GM21619 (cell line): ENCODE measurements around the gene APPL1.
"Not testable (repeated sequence)": the region's sequence is repeated elsewhere in the genome, so short reads cannot be mapped to it uniquely, and the experiment has no call there.

Experiments used
- ATAC-seq: cut with Tn5 transposase; IDR thresholded peaks from one replicate; pipeline ENCODE4 v1.9.1; 2021; ENCODE audit not compliant: unreplicated experiment

APPL1 gene

DNA sequence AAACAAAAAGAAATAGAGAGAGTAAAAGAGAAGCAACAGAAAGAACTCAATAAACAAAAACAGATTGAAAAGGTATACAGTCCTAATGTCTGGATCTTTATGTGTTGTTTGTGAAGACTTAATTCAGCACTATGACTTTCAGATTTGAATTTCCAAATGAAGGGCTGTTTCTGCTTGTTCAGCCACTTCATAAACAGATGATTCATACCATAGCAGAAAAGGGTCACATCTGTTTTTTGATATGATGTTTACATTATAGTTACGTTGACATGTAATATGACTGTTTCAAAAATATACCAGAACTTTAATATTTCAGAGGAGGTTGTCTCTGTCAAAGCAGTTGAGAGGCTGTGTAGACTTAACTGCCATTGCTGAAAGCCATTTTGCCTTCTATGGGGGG is 40.9 kb downstream of the APPL1 start:
- no peak for ATAC-seq

DNA sequence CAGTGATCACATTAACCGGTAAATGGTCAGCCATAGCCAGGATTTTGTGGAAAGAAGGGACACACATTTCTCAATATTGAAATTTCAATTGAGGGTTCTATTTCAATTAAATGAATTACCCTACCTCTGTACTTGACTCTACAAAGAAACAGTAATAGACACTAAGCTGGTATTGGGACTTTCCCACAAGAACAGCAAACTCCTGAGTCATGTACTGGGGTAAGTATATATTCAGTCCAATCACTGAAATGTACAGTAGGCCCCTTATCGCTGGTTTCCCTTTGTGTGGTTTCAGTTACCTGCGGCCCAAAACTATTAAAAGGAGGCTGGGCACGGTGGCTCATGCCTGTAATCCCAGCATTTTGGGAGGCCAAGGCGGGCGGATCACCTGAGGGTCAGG is 47.3 kb downstream of the APPL1 start:
- ATAC-seq = no peak

DNA sequence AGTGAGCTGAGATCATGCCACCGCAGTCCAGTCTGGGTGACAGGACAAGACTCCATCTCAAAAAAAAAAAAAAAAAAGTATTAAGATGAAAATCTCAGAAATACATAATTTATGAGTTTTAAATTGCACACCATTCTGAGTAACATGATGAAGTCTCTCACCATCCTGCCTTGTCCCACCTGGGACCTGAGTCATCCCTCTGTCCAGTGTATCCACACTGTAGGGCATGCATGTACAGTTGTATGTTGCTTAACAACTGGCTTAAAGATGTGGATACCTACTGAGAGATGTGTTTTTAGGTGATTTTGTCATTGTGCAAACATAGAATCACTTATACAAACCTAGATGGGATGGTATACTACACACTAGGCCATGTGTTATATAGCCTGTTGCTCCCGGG is 47.9 kb downstream of the APPL1 start:
- no peak for ATAC-seq

DNA sequence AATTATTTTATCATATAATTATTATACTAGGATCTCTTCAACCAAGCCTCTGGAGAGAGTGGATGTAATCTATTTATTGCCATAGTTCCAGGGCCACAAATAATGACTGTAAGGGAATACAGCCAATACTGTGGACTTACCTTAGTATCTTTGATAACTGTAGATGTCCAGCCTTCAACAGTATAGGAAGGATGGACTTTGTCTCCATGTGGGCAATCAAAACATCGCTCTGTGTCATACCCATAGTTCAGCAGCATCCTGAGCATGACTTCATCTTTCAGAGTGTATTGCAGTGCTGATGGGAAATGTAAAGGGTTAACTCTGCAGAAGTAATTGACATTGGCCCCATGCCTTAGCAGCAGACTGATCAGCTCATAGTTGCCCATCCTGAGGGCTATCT is 50.7 kb downstream of the APPL1 start:
- no peak for ATAC-seq

DNA sequence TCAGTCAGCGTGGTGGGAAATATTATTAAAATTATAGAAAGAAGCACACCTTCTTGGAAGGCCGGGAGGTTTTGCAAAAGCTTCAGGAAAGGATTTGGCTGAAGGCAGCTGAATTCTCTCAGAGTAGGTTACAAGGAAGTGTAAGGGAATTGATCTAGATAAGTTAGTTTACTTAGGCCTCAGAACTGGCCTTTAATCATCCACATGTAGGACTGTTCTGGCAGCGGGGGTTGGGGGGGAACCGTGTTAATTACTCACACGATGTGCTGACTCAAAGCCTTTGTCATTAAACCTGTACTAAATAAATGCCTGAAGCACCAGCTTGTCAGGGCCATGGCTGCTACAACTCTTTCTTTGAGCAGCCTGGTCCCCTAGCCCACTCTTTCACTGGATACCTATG is 52.2 kb downstream of the APPL1 start:
- no peak for ATAC-seq

DNA sequence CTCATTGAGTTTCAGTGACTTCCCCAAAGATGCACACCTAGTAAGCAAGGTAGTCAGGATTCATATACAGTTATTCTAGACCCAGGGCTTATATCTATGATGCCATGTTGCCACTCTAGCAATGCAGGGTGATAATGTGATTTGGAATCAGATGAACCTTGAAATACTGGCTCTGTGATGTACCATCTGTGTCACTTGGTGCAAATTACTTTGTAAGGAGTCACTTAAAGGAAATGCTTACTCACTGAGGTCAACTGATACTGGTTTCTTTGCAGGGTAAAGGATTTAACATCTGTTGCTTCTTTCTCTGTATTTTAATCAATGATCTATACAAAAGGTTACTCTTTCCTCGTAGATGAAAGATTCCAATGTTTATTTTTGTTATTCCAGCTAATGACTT is 54.2 kb downstream of the APPL1 start:
- ATAC-seq = no peak

DNA sequence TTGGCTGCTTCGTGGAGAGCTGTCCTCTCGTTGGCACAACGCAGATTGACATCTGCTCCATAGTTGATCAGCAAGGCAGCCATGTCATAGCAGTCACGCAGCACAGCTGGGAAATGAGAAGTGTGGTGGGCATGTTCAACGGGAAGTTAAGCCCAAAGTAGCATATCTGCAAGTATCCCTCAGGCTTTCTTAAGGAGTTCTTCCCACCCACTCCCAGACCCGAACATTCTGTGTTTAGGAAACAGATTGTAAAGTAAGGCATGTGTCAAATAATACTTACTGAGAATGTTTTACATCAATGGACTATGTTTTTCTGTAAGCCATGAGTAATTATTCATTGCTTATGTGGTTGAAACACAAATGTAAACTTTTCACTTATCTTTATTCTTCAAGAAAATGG is 55.8 kb downstream of the APPL1 start:
- ATAC-seq = no peak

DNA sequence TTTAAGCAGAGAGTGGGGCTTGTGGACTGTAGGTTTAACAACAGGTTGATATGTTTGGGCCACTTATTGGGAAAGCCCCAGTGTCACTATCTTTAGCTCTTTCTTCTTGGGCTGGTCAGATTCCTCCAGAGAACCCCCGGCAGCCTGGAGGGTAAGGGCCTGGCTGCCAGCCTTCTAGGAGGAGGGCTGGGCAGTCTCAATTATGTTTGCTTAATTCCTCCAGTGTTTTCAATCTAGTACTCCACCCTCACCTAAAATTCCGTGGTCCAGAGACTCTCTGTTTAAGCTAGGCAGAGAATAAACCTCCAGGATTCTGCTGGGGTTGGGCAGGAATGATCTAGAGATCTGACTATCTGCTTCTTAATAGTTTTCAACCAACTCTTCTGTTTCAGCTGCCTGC is 59.7 kb downstream of the APPL1 start:
- ATAC-seq = no peak

DNA sequence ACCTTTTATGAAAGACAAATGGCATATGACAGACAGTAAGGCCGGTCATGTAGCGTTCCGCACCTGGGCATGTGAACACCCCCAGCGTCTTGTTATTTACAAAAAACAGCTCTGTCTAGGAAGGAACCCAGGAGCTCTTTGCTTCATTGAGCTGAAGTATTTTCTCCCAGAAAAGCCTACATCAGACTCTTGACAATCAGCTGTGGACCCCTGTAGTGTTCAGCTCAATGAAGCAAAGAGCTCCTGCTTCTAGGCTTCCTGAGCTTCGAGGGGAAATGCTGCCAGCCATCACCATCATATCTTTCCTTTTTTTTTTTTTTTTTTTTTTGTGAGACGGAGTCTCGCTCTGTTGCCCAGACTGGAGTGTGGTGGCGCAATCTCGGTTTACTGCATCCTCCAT is 60.9 kb downstream of the APPL1 start:
- ATAC-seq = no peak

DNA sequence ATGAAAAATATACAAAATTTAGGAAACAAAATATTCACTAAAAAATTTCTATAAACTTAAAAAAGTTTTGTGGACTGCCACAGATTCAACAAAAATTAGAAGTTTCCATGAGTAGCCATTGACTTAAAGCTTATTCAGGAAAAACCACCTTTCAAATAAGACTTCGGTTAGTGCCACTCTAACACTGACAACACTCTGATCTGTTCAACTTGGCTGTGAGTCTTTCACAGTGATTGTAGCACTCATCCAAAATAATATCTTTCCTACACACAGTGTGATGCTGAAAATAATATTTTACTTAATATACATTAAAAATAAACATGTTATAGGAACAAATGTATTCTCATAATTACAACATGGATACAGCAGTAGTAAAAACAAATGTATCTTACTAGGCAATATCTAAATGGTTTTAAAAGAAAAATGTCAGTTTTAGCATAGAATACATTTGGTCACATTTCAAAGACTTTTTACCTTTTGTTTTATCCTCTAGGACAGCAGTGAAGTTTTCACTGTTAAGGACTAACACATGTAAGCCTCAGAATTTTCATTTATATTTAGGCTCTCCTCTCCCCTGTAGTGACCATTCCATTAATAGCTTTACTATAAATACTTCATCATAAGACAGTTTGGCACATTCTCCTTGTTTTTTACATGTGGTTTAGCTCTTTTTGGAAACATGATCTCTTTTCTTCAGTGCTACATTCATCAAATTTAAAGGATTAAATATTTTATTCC is 64.8 kb downstream of the APPL1 start, which contains the start of gene ASB14:
Gene ASB14 (minus strand): TSS at position 527 of the 738 bp plus-strand sequence. CDS start 652 bp downstream, outside the sequence.
- ATAC-seq = no peak

DNA sequence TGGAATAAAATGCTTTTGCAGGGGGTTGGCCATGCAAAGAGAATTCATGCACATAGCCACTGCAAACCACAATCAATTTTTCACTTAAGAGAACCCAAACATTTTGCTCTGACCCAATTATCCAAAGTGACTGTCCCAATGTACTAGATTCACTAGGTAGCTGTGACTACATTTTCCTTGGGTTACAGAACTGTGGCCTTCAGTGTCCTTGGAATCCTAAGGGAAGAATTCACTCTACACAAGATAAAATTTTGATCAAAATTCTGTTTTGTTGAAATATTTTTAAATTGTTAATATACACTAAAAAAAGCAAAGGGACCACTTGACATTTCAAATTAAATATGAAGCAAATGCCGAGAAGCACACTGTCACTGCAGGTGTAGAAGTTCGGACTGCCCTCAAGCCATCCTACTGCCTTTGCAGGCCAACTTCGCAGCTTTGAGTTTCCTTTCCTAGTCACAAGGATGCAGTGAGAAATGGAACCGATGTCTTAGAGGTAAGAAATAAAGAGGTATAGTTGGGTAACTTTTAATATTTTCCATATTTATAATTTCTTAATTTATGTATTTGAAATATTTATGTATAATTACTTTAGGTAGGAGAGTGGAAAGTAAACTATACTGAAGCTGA is 65.5 kb downstream of the APPL1 start:
- no peak for ATAC-seq

DNA sequence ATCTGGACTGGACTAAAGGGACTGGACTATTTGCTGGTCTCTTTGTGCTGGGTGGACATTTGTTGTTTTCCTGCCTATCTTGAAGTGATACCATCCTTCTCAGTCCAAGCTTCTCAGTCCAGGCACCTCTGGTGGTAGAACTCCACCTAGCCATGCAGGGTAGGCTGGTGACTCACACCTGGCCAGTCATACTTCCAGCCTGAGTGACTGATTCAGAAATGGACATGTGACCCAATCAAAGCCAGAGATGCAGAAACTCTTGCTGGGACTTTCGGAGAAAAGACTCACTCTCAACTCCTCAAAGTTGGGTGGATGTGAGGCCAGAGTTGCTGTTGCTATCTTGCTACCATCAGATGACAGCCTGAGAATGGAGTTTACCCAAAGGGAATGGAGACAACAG is 70.5 kb downstream of the APPL1 start:
- no peak for ATAC-seq

DNA sequence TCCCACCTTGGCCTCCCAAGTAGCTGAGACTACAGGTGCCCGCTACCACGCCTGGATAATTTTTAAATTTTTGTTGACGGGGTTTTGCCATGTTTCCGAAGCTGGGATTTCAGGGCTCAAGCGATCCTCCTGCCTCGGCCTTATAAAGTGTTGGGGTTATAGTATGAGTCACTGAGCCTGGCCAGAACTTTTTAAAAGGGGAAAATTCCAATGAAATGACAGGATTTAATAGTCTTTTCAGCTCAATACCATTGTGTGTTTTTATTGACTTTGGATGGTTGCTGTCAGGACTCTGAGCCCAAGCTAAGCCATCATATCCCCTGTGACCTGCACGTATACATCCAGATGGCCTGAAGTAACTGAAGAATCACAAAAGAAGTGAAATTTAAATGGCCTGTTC is 76.0 kb downstream of the APPL1 start:
- not testable (repeated sequence) for ATAC-seq

DNA sequence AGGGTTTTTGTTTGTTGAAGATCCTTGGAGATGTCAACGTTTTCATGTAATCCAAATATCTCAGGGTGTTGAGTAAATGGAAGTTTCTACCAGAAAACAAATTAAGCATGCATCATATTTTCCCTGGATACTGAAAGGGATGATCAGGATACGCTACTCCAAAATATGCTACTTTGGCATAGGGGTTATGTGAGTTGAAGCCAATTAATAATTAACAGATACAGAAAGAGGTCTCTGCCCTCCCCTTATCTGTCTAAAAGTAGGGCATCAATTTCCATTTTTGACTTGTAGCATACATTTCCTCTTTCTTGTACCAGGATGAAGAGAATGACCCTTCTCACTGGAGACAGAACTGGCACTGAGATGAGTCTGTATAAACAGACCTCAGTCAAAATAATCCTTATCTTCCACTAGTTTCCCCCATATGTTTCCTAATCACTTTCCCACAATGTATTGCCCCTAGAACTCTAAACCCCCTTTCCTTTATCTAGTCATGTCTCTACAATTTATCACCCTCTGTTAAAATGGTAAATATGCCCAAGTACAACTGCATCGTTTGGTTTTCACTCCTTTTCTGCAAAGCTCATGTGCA is 82.3 kb downstream of the APPL1 start:
- no peak for ATAC-seq

DNA sequence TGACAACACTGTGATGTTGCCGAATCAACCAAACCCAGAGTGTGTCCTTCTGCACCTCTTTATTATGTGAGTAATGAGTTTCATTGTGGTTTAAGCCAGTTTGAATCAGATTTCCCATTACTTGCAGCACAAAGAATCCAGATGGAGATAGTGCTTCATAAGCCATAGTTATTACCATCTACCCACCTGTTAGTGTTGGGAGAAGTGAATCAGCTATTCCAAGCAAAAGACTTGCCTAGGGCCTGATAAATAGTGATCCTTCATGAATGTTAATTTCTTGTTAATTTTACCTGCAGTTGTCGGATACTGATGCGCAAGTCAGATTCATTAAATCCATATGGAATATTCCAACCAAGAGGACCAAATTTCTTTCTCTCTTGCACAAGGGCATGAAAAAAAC is 86.7 kb downstream of the APPL1 start:
- no peak for ATAC-seq
